CD14-positive monocyte (primary cell): Measurements from ENCODE around the gene TCTN1. TPM values are rescaled to one million over a fixed set of nuclear protein-coding genes. Genes with fewer than 3 reads are reported as not detected.
"Not testable (repeated sequence)": the region's sequence is repeated elsewhere in the genome, so short reads cannot be mapped to it uniquely, and the experiment has no call there.

Source experiments
- DNase-seq, 3 donors: peaks; one replicate each; pipeline ENCODE4 v3.0.0-alpha.2; 2011 to 2022
- H2AFZ ChIP-seq: 2 replicates; pipeline ENCODE4 v1.6.0; 2012; ENCODE audit warnings: mild to moderate bottlenecking, low read depth, low read length, inconsistent platforms; ENCODE audit not compliant: insufficient read depth, poor library complexity, severe bottlenecking
- H3K27ac ChIP-seq, 2 donors: 1 replicate in 1 of 2; 2 replicates in 1 of 2; pipeline ENCODE4 v1.5.1; 2012 to 2013; ENCODE audit warnings: low read length in 2 of 2, control low read depth in 1 of 2, inconsistent platforms in 1 of 2, low read depth in 1 of 2, mild to moderate bottlenecking in 1 of 2
- H3K27me3 ChIP-seq, 2 donors: one replicate each; pipeline versions ENCODE4 v1.6.0 to v1.6.1; 2011 to 2013; ENCODE audit warnings: low read length in 2 of 2; ENCODE audit not compliant: control insufficient read depth in 2 of 2, insufficient read depth in 2 of 2
- H3K36me3 ChIP-seq, 2 donors: replicated peaks in 1 of 2; 1 replicate in 1 of 2; 2 replicates in 1 of 2; pipeline versions ENCODE4 v1.5.1 to v1.6.1; 2012 to 2013; ENCODE audit warnings: low read length in 2 of 2, control low read depth in 1 of 2, inconsistent platforms in 1 of 2, mild to moderate bottlenecking in 1 of 2; ENCODE audit not compliant: insufficient read depth in 2 of 2, control insufficient read depth in 1 of 2
- H3K4me1 ChIP-seq, 2 donors: 1 replicate in 1 of 2; 2 replicates in 1 of 2; pipeline versions ENCODE4 v1.5.1 to v1.6.1; 2012 to 2013; ENCODE audit warnings: low read length in 2 of 2, control low read depth in 1 of 2, inconsistent platforms in 1 of 2, mild to moderate bottlenecking in 1 of 2, moderate library complexity in 1 of 2; ENCODE audit not compliant: insufficient read depth in 2 of 2, control insufficient read depth in 1 of 2
- H3K4me2 ChIP-seq: replicated peaks from 2 replicates; pipeline ENCODE3; 2012; ENCODE audit warnings: low read length, moderate library complexity, mild to moderate bottlenecking; ENCODE audit not compliant: poor library complexity, severe bottlenecking; ENCODE audit errors: extremely low read depth
- H3K4me3 ChIP-seq, 3 experiments: fragments of 200-600 bp in 1 of 3; sonication (generic) in 1 of 3; replicated peaks in 1 of 3; 1 replicate in 2 of 3; 2 replicates in 1 of 3; pipeline ENCODE4 v1.5.1; 2011 to 2013; ENCODE audit warnings: low read length in 3 of 3, mild to moderate bottlenecking in 3 of 3, control low read depth in 2 of 3, low read depth in 2 of 3, inconsistent platforms in 1 of 3, moderate library complexity in 1 of 3
- H3K79me2 ChIP-seq: 2 replicates; pipeline ENCODE4 v1.6.0; 2012; ENCODE audit warnings: mild to moderate bottlenecking, control low read depth, inconsistent platforms, low read length, moderate library complexity; ENCODE audit not compliant: insufficient read depth
- H3K9ac ChIP-seq: 2 replicates; pipeline ENCODE4 v1.6.0; 2017; ENCODE audit warnings: low read length, mild to moderate bottlenecking; ENCODE audit not compliant: insufficient read depth, poor library complexity, severe bottlenecking
- H3K9me3 ChIP-seq, 2 donors: replicated peaks in 1 of 2; 1 replicate in 1 of 2; 2 replicates in 1 of 2; pipeline versions ENCODE4 v1.5.1 to v1.6.1; 2012 to 2013; ENCODE audit warnings: low read length in 2 of 2, control low read depth in 1 of 2; ENCODE audit not compliant: control insufficient read depth in 1 of 2, insufficient read depth in 1 of 2
- H4K20me1 ChIP-seq: 2 replicates; pipeline ENCODE4 v1.6.0; 2012; ENCODE audit warnings: mild to moderate bottlenecking, low read length, control low read depth, moderate library complexity; ENCODE audit not compliant: insufficient read depth
- H3K27ac Mint-ChIP-seq, 7 donors: one replicate each; pipeline ENCODE4 v1.8.0; 2020; ENCODE audit warnings: mild to moderate bottlenecking in 7 of 7, mixed read lengths in 7 of 7, moderate library complexity in 6 of 7, inconsistent platforms in 2 of 7
- H3K27me3 Mint-ChIP-seq, 3 donors: one replicate each; pipeline ENCODE4 v1.8.0; 2021 to 2022; ENCODE audit warnings: low read depth in 3 of 3, mild to moderate bottlenecking in 3 of 3, mixed read lengths in 3 of 3, moderate library complexity in 3 of 3, inconsistent platforms in 1 of 3
- H3K36me3 Mint-ChIP-seq, 2 donors: one replicate each; pipeline ENCODE4 v1.8.0; 2020; ENCODE audit warnings: mixed read lengths in 2 of 2, inconsistent platforms in 1 of 2, mild to moderate bottlenecking in 1 of 2
- H3K4me1 Mint-ChIP-seq: one replicate; pipeline ENCODE4 v1.8.0; 2020; ENCODE audit warnings: mild to moderate bottlenecking, mixed read lengths
- H3K4me3 Mint-ChIP-seq, 2 donors: one replicate each; pipeline ENCODE4 v1.8.0; 2020; ENCODE audit warnings: mild to moderate bottlenecking in 2 of 2, mixed read lengths in 2 of 2, moderate library complexity in 1 of 2
- H3K9me3 Mint-ChIP-seq, 7 donors: one replicate each; pipeline ENCODE4 v1.8.0; 2020 to 2022; ENCODE audit warnings: mixed read lengths in 7 of 7, mild to moderate bottlenecking in 6 of 7, moderate library complexity in 6 of 7, inconsistent platforms in 2 of 7
- WGBS: methylation state at CpG from one replicate; pipeline ENCODE4 v1.1.5; 2013; ENCODE audit warnings: missing lambda C conversion rate; ENCODE audit not compliant: insufficient coverage; 5-methylcytosine and 5-hydroxymethylcytosine counted together
- intact Hi-C, 2 donors: fragments of 100-400 bp; cut with micrococcal nuclease; formaldehyde crosslinking; loops; one replicate each; pipeline versions ENCODE4 v1.15.0 to v1.15.1; 2023
- polyA plus RNA-seq, 3 donors: library from polyadenylated mRNA; depleted of rRNA in 1 of 3; unstranded in 2 of 3; stranded (reverse) in 1 of 3; fragments of 300-500 nt in 2 of 3; fragments of >200 nt in 1 of 3; fragmentation: Illumina TruSeq in 2 of 3; gene quantifications; 1 replicate in 2 of 3; 2 replicates in 1 of 3; pipeline ENCODE4 v1.2.3, GENCODE V29; 2012 to 2021
- TF ChIP-seq, protein P1 (sequence below): fragments of 200-600 bp; IDR thresholded peaks from one replicate; pipeline ENCODE4 v1.8.0; 2022; ENCODE audit warnings: antibody characterized with exemption, mild to moderate bottlenecking

Gene TCTN1
- polyA plus RNA-seq, 3 donors, result 4.0 to 6.1 (median 4.5) TPM

DNA sequence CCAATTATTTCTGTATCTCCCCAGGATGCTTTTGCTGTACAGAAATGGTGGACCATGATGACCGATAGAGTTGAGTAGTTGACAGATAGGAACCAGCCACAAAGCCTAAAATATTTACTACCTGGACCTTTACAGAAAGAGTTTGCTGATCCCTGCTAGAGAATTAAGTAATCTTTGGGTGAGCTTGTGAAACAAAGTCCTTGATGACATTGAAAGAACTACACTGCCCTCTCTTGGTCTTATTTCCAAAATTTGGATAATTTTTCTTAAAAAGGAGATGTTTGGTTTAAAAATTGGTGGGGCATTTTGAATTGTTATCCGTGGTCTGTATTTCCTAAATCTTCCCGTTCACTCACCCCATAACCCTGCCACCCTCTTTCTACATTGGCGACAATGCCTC lies 13.7 kb upstream of the TCTN1 start:
- TF ChIP-seq, protein P1, sequence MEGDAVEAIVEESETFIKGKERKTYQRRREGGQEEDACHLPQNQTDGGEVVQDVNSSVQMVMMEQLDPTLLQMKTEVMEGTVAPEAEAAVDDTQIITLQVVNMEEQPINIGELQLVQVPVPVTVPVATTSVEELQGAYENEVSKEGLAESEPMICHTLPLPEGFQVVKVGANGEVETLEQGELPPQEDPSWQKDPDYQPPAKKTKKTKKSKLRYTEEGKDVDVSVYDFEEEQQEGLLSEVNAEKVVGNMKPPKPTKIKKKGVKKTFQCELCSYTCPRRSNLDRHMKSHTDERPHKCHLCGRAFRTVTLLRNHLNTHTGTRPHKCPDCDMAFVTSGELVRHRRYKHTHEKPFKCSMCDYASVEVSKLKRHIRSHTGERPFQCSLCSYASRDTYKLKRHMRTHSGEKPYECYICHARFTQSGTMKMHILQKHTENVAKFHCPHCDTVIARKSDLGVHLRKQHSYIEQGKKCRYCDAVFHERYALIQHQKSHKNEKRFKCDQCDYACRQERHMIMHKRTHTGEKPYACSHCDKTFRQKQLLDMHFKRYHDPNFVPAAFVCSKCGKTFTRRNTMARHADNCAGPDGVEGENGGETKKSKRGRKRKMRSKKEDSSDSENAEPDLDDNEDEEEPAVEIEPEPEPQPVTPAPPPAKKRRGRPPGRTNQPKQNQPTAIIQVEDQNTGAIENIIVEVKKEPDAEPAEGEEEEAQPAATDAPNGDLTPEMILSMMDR, result peak; percentile 78

GRCh38 chr12:110602085-110602814 lies 11.7 kb upstream of the TCTN1 start:
- H3K36me3 Mint-ChIP-seq, H3K9me3 ChIP-seq, H3K4me3 ChIP-seq, H3K4me3 Mint-ChIP-seq, H3K9me3 Mint-ChIP-seq, H3K36me3 ChIP-seq, H3K4me2 ChIP-seq, H4K20me1 ChIP-seq, H3K79me2 ChIP-seq, H3K27ac ChIP-seq, H3K27me3 ChIP-seq, H2AFZ ChIP-seq, H3K9ac ChIP-seq, H3K27me3 Mint-ChIP-seq: not testable (repeated sequence)
- peaks cover 48% of the 10 kb centered on the region for H3K4me1 Mint-ChIP-seq
- TF ChIP-seq, protein P1, result peak; percentile 83
- 56% methylated on average over 6 of the region's 14 CpGs for WGBS
- peak overlapping the region in 6 of 7 donors; percentile 35 to 85 (median 62) for H3K27ac Mint-ChIP-seq
- intact Hi-C loops, result loop anchor here (1.0 to 5.0 kb wide), 2 partner anchors 50 to 150 kb away; partner anchors contain the start of gene ARPC3 (in 2 of the 2)
- H3K4me1 ChIP-seq, result peaks cover 40 to 58% of the 10 kb centered on the region in 2 donors
- peak; percentile 44 to 73 (median 67) for DNase-seq

More for the DNA sequence above, 13.7 kb upstream of the TCTN1 start:
- no CpG with 5 or more reads among the region's 4 CpGs for WGBS
- peaks cover 44% of the 10 kb centered on the region for H3K4me1 Mint-ChIP-seq
- no peaks in the 10 kb centered on the region for H3K36me3 ChIP-seq
- DNase-seq, result peak; percentile 52 to 85 (median 76)
- no peaks in the 10 kb centered on the region for H4K20me1 ChIP-seq
- H2AFZ ChIP-seq, result no peak overlapping the region
- no peak overlapping the region for H3K4me2 ChIP-seq
- no peak overlapping the region for H3K4me3 ChIP-seq
- peaks cover 0 to 2% (median 0%) of the 10 kb centered on the region in 3 donors for H3K27me3 Mint-ChIP-seq
- H3K9me3 Mint-ChIP-seq, result peaks cover 0 to 3% (median 0%) of the 10 kb centered on the region in 7 donors
- peak overlapping the region; percentile 74 to 81 for H3K27ac ChIP-seq
- no peak overlapping the region for H3K9ac ChIP-seq
- peak overlapping the region; percentile 8 to 85 (median 82) for H3K27ac Mint-ChIP-seq
- no peaks in the 10 kb centered on the region for H3K36me3 Mint-ChIP-seq
- H3K4me1 ChIP-seq, result peaks cover 29 to 42% of the 10 kb centered on the region in 2 donors
- intact Hi-C loops, result loop anchor here (2.0 to 5.0 kb wide), 3 partner anchors 49 to 148 kb away; partner anchors contain the start of gene ARPC3 (in 2 of the 2)
- H3K79me2 ChIP-seq, result peaks cover 3% of the 10 kb centered on the region
- no peaks in the 10 kb centered on the region for H3K9me3 ChIP-seq
- H3K27me3 ChIP-seq, result no peaks in the 10 kb centered on the region
- H3K4me3 Mint-ChIP-seq, result no peak overlapping the region
